ENCODE data around the gene THADA.

The THADA gene

GRCh38 chr2:43329637-43330036, 266.2 kb downstream of the THADA start:
- no peak for DNase-seq

DNA sequence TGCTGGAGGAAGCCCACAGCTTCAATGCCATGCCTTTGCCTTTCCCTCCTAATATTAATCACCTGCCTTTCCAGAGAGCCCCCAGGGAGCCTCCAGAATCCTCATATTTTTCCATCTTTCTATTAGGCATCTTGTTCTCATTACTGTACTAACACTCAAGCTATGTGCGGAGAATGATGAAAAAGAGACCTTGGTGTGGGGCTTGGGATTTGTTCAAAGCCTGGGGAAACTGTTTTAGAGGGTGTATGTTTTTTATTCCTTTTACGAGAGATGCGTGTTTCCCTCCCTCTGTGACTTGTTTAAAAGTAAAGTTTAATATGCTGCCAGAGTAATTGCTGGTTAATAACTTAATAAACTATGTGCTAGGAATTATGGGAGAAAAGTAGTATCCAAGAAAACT, 267.0 kb downstream of the THADA start:
- DNase-seq: no peak

- DNase-seq: no peak
These were observed 267.7 kb downstream of the THADA start for GRCh38 chr2:43328133-43328532.

DNA sequence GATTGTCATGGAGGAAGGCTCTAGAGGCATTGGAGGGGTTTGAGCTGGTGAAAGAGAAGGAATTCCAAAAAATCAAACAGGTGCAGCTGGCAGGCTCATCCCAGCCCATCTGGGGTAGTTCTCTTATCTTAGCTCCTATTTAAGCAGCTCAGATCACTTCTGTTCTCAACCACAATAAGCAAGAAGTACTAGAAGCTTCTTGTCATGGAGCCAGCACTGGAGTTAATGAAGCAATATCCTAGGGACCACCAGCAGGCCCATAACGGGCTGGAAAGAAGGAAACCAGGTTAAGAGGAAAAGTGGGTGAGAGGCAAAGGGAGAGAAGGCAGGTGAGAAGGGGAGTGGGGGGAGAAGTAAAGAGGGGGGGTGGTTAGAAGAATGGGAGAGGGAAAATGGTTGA, 268.7 kb downstream of the THADA start:
- DNase-seq: no peak

DNA sequence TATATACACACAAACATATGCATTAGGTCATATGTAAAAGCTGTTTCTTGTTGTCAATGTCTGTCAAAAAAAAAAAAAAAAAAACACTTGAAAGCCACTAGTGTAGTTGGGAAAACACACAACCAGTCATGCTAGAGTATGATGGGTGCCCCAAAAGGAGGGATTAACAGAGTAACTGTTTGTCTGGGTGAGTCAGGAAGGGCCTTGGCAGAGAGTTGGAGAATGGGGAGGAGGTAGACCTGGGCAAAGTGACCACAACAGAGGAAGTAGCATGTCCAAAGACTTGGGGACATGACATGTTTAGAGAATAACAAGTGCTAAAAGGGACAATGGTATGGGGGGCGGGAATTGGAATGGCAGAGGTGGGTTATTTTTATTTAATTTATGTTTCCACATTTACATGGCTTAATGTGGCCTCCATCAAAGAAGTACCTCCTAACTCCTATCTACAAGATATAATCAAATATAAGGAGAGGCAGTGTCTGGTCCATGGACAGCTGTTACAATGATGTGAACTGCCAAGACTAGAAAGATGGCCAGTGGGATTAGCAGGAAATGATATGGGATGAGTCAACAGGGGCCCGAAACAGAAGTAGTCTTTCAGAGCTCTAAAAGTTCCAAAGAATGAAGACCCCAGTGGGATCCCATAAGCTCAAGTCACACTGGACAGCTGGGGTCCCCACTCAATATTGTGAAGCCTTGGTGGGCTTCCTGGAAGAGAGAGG, 269.6 kb downstream of the THADA start:
- DNase-seq: no peak

DNA sequence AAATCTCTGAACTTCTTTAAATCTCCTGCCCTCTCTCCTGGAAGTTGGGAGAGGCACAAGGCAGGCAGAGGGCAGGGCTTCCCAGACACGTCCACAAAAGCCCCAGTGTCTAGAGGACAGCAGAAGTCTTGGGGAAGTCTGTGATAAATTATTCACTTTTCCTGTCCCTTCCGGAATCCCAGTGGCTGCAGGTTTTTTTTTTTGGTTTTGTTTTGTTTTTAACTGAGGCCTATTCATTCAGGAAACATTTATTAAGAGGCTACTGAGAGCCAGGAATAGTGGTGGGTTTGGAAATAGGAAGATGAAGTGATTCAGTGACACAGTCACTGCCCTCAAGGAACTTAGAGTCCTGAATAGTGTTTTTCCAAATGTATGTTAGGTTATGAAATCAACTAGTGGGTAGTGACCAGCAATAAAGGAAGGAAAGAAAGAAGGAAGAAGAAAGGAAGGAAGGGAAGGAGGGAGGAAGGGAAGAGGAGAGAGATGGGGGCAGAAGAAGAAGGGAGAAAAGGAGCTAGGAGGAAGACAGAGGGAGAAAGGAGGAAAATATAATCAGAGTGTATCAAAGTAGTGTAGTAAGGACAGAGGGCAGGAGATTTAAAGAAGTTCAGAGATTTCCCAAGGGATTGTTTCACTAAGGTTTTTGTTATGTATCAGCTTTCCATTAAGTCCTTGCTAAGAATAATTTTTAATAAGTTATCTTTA, 270.6 kb downstream of the THADA start:
- DNase-seq: no peak

DNA sequence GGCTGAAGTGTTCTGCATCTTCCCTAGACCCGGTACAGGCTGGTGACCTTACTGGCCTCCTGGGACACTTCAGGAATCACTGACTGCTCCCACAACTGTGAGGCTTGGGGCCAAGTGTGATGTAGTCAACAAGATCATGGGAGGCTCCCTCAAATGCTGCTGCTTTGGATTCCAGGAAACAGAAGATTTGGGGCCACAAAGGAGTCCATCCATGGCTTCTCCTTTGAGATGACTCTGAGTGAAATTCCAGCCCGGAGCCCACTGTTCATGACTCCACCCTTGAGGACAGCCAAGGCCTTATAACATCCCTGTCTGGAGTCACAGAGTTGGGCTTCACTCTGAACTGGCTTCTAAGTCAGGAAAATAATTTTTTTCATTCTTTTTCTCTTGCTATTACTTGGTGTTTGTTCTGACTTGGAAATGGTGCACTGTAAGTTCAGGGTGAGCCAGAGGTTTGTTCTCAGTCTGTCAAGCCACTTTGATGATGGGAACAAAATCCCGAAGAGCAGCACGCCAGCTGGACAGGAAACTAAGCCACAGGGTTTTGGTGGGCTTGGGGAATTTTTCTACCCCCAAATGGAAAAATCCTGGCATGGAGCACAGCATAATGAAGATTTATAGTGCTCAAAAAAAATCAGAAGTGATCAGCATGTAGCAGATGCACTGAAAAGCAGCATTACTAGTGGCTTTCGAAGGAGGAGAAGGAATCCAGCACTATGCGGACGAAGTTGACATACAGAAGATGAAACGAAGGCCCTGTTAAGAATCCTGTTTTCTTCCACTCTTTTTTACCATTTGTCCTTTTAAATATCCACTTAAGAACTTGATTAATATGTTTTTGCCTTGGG, 271.4 kb downstream of the THADA start:
- no peak for DNase-seq

DNA sequence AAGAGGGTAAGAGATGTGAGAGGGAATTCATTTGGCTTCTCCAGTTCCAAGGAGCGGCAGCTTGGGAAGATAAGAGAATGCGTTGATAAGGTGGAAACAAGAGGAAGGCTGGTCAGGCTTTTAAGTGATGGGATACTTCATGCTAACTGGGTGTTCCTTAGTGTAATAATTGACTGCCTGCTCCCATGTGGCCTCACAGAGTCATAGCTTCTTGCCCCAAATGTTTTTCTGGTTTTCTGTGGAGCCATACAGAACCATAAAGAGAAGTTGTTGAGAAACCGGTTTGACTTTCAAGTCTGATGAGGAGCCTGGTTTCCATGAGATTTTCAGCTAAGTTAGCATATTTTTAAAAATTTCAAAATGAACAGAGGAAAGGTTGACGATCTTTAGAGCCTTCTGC, 272.0 kb downstream of the THADA start:
- DNase-seq: no peak

GRCh38 chr2:43321446-43321845, 274.4 kb downstream of the THADA start:
- DNase-seq: no peak

DNA sequence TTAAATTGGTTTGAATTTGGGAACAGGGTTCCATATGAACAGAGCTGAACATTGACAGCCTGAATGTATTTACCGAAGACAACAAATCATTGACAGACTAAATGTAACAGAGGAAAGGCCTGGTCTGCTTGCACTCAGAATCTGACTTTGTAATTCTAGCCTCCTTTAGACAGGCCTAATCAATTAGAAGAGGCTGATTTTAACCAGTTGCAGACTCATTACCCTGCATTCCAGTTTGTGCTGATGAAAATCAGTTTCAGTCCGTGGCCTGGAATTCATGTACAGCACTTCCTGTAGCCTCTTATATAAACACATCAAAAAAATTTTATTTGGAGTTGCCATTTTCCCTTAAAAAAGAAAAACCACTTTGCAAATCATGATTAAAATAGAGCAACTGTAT, 276.3 kb downstream of the THADA start:
- no peak for DNase-seq

DNA sequence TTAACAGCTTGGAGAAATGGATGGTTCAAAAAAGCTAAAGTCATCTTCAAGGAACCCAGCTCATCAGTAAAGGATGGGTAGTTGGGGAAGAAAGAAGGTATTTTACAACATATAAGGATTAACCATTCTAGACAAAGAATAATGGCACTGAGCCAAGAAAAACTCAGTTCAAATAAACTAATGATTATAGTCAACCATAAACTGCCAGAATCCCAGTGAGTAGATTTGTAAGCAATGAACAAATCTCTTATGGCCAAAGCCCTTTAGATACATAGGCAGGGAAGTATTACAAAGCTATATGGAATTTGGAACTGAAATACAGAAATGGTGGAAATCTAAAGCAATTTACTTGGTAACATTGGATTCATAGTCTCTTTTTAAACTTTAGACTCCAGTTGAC, 277.0 kb downstream of the THADA start:
- no peak for DNase-seq

- no peak for DNase-seq
These were observed 278.2 kb downstream of the THADA start for GRCh38 chr2:43317680-43318079.

DNA sequence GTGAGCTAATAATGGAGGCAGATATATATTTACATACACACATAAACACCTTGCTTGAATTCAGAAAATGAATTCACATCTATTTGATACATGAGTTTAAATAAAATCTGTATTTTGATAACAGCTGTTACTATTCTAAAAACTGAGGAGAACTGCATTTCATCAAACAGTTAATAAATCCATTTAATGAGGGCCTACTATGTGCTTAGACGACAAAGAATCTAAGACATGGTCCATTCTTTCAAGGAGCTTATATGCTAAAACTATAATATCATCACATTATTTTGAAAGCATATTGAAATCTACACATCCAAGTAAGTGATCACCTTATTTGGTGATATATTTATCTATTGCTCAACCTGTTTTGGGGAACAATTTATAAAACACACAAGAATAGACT, 278.6 kb downstream of the THADA start:
- no peak for DNase-seq

DNA sequence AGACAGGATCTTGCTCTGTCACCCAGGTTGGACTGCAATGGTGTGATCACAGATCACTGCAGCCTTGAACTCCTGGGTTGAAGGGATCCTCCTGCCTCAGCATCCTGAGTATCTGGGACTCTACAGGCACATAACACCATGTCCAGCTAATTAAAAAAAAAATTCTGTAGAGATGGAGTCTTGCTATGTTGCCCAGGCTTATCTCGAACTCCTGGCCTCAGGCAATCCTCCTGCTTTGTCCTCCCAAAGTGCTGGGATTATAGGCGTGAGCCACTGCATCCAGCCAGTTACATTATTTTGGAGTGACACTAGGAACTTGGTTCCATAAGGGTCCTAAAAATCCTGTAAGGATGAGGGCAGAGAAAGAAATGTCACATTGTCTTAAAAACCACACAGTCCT, 280.4 kb downstream of the THADA start:
- DNase-seq: no peak

- no peak for DNase-seq
These were observed 281.4 kb downstream of the THADA start for GRCh38 chr2:43314299-43314927.

DNA sequence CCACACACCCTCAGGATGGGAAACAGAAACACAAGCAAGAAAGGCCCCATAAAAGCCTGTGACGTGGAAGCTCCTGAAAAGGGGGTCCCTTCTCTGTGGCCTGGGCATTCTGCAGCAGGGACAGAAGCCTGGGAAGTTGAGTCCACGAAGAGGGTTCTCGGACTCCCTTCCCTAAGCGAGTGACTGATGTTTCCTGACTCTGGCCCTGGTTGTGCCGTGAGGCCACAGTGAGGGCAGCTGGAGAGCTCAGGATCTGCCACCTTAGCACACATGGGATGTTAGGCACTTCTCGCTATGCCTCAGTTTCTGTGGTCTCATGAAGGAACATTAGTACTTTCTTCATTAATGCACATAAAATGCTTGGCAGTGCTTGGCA, 282.2 kb downstream of the THADA start:
- DNase-seq: no peak

GRCh38 chr2:43312755-43313641, 282.8 kb downstream of the THADA start:
- DNase-seq: no peak

DNA sequence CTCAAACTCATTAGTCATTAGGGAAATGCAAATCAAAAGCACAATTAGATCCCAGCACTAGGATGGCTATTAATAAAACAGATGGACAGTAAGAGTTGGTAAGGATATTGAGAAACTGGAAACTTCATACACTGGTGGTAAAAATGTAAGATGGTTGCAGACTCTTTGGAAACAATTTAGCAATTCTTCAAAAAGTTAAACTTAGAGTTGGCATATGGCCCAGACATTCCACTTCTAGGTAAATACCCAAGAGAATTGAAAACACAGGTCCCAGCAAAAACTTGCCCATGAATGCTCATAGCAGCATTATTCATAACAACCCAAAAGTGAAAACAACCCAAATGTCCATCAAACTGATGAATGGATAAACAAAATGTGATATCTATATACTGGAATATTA, 284.6 kb downstream of the THADA start:
- DNase-seq: no peak

- no peak for DNase-seq
These were observed 285.9 kb downstream of the THADA start for GRCh38 chr2:43309935-43310334.

GRCh38 chr2:43307973-43308372, 287.9 kb downstream of the THADA start:
- DNase-seq: no peak

DNA sequence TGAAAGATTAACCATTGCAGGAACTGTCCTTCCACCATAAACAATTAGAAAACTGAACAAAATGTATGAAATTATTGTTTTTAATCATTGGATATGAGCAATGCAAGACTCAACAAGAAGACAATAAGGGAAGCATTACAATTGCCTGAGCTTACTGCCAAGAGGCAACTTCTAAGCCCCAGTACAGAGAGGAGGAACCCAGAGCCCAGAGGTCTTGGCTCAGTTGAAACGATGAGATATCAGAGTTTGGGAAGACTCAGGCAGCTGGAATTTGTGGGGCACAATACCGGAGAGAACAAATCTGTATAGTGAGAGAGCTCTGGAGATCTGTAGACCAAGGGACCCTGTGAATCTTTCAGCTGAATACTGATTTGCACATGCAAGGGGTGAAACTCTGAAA, 288.8 kb downstream of the THADA start:
- no peak for DNase-seq

Measured in nucleus accumbens (tissue), 56 donors.